Spleen (tissue), 11 donors: ENCODE results near the gene FRAS1. TPM values are rescaled to one million over a fixed set of nuclear protein-coding genes. Genes with fewer than 3 reads are reported as not detected.

ENCODE experiments used
- DNase-seq: peaks from one replicate; pipeline ENCODE4 v3.0.0-alpha.2; 2020
- H3K27ac ChIP-seq, 8 donors: fragments of 200-600 bp; sonication (generic) in 7 of 8; 1 replicate in 4 of 8; 2 replicates in 4 of 8; pipeline versions ENCODE4 v1.5.0 to v1.8.0; 2016 to 2021; ENCODE audit warnings: inconsistent platforms in 4 of 8, mild to moderate bottlenecking in 4 of 8, moderate library complexity in 1 of 8
- H3K27me3 ChIP-seq, 7 donors: fragments of 200-600 bp; sonication (generic) in 6 of 7; replicated peaks in 1 of 7; 1 replicate in 4 of 7; 2 replicates in 3 of 7; pipeline versions ENCODE4 v1.5.0 to v1.8.0; 2016 to 2021; ENCODE audit warnings: inconsistent platforms in 3 of 7, mild to moderate bottlenecking in 1 of 7
- H3K36me3 ChIP-seq, 6 donors: fragments of 200-600 bp; sonication (generic) in 5 of 6; 1 replicate in 4 of 6; 2 replicates in 2 of 6; pipeline versions ENCODE4 v1.5.0 to v1.8.0; 2016 to 2021; ENCODE audit warnings: inconsistent platforms in 2 of 6
- H3K4me1 ChIP-seq, 6 donors: fragments of 200-600 bp; sonication (generic) in 5 of 6; 1 replicate in 3 of 6; 2 replicates in 3 of 6; pipeline versions ENCODE4 v1.5.0 to v1.8.0; 2016 to 2021; ENCODE audit warnings: inconsistent platforms in 3 of 6
- H3K4me3 ChIP-seq, 8 donors: fragments of 200-600 bp; sonication (generic) in 7 of 8; 1 replicate in 4 of 8; 2 replicates in 4 of 8; pipeline versions ENCODE4 v1.5.0 to v1.8.0; 2016 to 2021; ENCODE audit warnings: inconsistent platforms in 4 of 8, mild to moderate bottlenecking in 4 of 8, moderate library complexity in 2 of 8
- H3K9me3 ChIP-seq, 8 donors: fragments of 200-600 bp; sonication (generic) in 7 of 8; 1 replicate in 4 of 8; 2 replicates in 4 of 8; pipeline versions ENCODE4 v1.5.0 to v1.8.0; 2016 to 2021; ENCODE audit warnings: inconsistent platforms in 4 of 8
- CTCF ChIP-seq, 11 experiments: fragments of 200-600 bp in 7 of 11; fragments of 450-650 bp in 4 of 11; sonication (generic) in 4 of 11; IDR thresholded peaks in 8 of 11; conservative IDR thresholded peaks in 3 of 11; 1 replicate in 7 of 11; 2 replicates in 4 of 11; pipeline versions ENCODE4 v1.4.0 to v1.8.0; 2016 to 2021; ENCODE audit warnings: antibody characterized with exemption in 11 of 11, inconsistent platforms in 4 of 11, mild to moderate bottlenecking in 1 of 11
- POLR2A ChIP-seq, 3 donors: fragments of 450-650 bp; IDR thresholded peaks; one replicate each; pipeline ENCODE4 v1.5.1; 2017; ENCODE audit warnings: antibody characterized with exemption in 3 of 3, mild to moderate bottlenecking in 1 of 3
- POLR2AphosphoS5 ChIP-seq, 3 donors: sonication (generic); formaldehyde crosslinking; IDR thresholded peaks; one replicate each; pipeline ENCODE4 v1.5.1; 2017; ENCODE audit warnings: antibody characterized with exemption in 3 of 3
- WGBS, 5 donors: extraction: QIAGEN DNeasy Blood & Tissue Kit in 3 of 5; methylation state at CpG; one replicate each; pipeline versions ENCODE4 v1.1.5 to v1.1.7; 2013 to 2018; 5-methylcytosine and 5-hydroxymethylcytosine counted together
- intact Hi-C: fragments of 100-400 bp; cut with DNase I; formaldehyde crosslinking; loops from one replicate; pipeline ENCODE4 v1.15.0; 2023; ENCODE audit warnings: low total_unique reads
- polyA plus RNA-seq, 3 donors: library from polyadenylated mRNA; stranded (reverse); fragments of 200-250 nt; gene quantifications; one replicate each; pipeline ENCODE4 v1.2.1, GENCODE V29; 2013
- total RNA-seq, 7 donors: library from RNA; depleted of rRNA in 3 of 7; stranded (reverse); fragments of >200 nt in 3 of 7; fragmentation: NEBNext Ultra II Directional in 4 of 7; extraction: Animal tissue kit (Norgen Biotek cat#: 25700) in 4 of 7; gene quantifications; one replicate each; pipeline versions ENCODE4 v1.1.0 to v1.2.1, GENCODE V29; 2016 to 2021
- donor health status: healthy with polysubstance abuse.
- donor health status: DM: no; HTN: no; CAD: no; lungs with moderate emphysema.
- donor health status: DM: no; HTN: no; CAD: no.
- donor health status: Bipolar disorder and iron deficiency.
- donor health status: healthy.
- donor health status: DM: no; HTN: no; CAD: no.
- donor health status: DM: yes; HTN: yes; CAD: no.

FRAS1 gene
- total and polyA plus RNA-seq, 10 donors = 0.10 to 3.0 (median 1.3) TPM

- DNase-seq = no peak
- H3K4me3 ChIP-seq = no peak overlapping the region
- WGBS, 5 donors = 78 to 85% (median 82%) methylated on average over 2 of the region's 2 CpGs
- H3K36me3 ChIP-seq = peaks cover 0 to 41% (median 0%) of the 10 kb centered on the region in 6 donors
- peaks cover 0 to 9% (median 0%) of the 10 kb centered on the region in 6 donors for H3K4me1 ChIP-seq
- no peaks in the 10 kb centered on the region for H3K9me3 ChIP-seq
- no peak overlapping the region for H3K27ac ChIP-seq
- TF ChIP-seq CTCF (IDR thresholded peaks at IDR 0.05 in 8 of 11, conservative IDR thresholded peaks at IDR 0.05 in 3 of 11) (no peak), POLR2A (IDR thresholded peaks at IDR 0.05) (no peak), POLR2AphosphoS5 (IDR thresholded peaks at IDR 0.05) (no peak)
- intact Hi-C loops = no loop called here
- no peaks in the 10 kb centered on the region for H3K27me3 ChIP-seq
Observed at GRCh38 chr4:78570117-78570516, 513.0 kb downstream of the FRAS1 start.

- H3K4me3 ChIP-seq = no peak overlapping the region
- TF ChIP-seq POLR2A (IDR thresholded peaks at IDR 0.05) (no peak), POLR2AphosphoS5 (IDR thresholded peaks at IDR 0.05) (no peak), CTCF (IDR thresholded peaks at IDR 0.05 in 8 of 11, conservative IDR thresholded peaks at IDR 0.05 in 3 of 11) (no peak)
- no peak for DNase-seq
- no peak overlapping the region for H3K27ac ChIP-seq
- intact Hi-C loops = no loop called here
- peaks cover 0 to 53% (median 0%) of the 10 kb centered on the region in 6 donors for H3K36me3 ChIP-seq
- no peaks in the 10 kb centered on the region for H3K9me3 ChIP-seq
- 84 to 98% (median 91%) methylated on average over 1 of the region's 1 CpG for WGBS, 5 donors
- H3K27me3 ChIP-seq = no peaks in the 10 kb centered on the region
- H3K4me1 ChIP-seq = peaks cover 0 to 9% (median 0%) of the 10 kb centered on the region in 6 donors
Observed at GRCh38 chr4:78571804-78572203, 514.7 kb downstream of the FRAS1 start.

- Histone ChIP-seq H3K36me3 (peaks cover 0 to 88% (median 0%) of the 10 kb centered on the region in 6 donors), H3K27ac (no peak overlapping the region), H3K27me3 (no peaks in the 10 kb centered on the region), H3K4me1 (no peaks in the 10 kb centered on the region), H3K4me3 (no peak overlapping the region), H3K9me3 (no peaks in the 10 kb centered on the region)
- WGBS, 5 donors = 91 to 97% (median 92%) methylated on average over 3 of the region's 3 CpGs
- no peak for DNase-seq
- intact Hi-C loops = no loop called here
- TF ChIP-seq CTCF (IDR thresholded peaks at IDR 0.05 in 8 of 11, conservative IDR thresholded peaks at IDR 0.05 in 3 of 11) (no peak), POLR2A (IDR thresholded peaks at IDR 0.05) (no peak), POLR2AphosphoS5 (IDR thresholded peaks at IDR 0.05) (no peak)
Observed at GRCh38 chr4:78578674-78579425, 521.7 kb downstream of the FRAS1 start.

GRCh38 chr4:78581618-78582017 lies 524.5 kb downstream of the FRAS1 start:
- TF ChIP-seq CTCF (IDR thresholded peaks at IDR 0.05 in 8 of 11, conservative IDR thresholded peaks at IDR 0.05 in 3 of 11) (no peak), POLR2AphosphoS5 (IDR thresholded peaks at IDR 0.05) (no peak), POLR2A (IDR thresholded peaks at IDR 0.05) (no peak)
- no peaks in the 10 kb centered on the region for H3K9me3 ChIP-seq
- DNase-seq = no peak
- H3K36me3 ChIP-seq = peaks cover 0 to 93% (median 0%) of the 10 kb centered on the region in 6 donors
- no peaks in the 10 kb centered on the region for H3K27me3 ChIP-seq
- intact Hi-C loops = no loop called here
- WGBS, 5 donors = 57 to 79% (median 63%) methylated on average over 3 of the region's 3 CpGs
- no peak overlapping the region for H3K4me3 ChIP-seq
- H3K4me1 ChIP-seq = no peaks in the 10 kb centered on the region
- no peak overlapping the region for H3K27ac ChIP-seq
